HL-60/S4 treated with retinoic acid at 250 ng/mL for 4 days and 3 days (cell line): ENCODE measurements around the gene TSPAN11.

Experiments used
- in situ Hi-C: fragments of 300-500 bp; cut with MboI; formaldehyde crosslinking; loops from 2 replicates; pipeline ENCODE4 v1.7.0; 2022; ENCODE audit warnings: low sequenced_read_pairs

TSPAN11 gene

DNA sequence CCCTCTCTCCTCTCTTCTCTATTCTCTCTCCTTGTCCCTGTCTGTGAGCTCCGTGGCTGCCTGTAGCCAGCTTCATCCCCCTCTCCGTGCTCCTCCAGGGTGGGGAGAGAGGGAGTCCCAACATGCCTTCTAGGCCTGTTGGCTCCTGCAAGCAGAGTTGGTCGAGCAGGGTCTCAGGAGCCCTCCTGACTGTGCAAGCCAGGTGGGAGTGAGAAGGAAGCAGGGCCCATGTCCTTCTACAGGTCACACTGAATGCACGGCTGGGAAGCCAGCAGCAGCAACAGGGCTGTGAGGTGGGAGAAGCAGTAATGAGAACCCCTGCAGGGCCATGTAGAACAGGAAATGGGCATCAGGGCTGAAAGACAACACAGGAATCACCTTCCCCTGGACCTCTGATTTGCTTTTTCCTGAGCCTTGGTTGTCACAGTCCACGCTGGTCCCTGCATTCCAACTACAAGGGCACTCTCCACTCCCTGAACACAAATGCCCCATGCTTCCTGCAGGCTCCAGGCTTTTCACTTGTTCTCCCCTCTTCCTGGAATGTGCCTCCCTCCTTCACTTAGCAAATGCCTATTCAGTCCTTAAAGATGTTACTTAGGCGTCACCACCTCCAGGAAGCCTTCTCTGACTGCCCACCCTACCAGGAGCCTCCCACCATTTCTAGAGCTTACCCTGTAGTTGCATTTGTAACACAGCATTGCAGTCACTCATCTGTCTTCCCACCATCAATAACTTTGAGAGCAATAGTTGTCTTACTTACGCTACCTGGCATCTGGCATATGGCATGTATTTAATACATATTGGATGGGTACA lies 51.2 kb downstream of the TSPAN11 start:
- in situ Hi-C loops: no loop called here

DNA sequence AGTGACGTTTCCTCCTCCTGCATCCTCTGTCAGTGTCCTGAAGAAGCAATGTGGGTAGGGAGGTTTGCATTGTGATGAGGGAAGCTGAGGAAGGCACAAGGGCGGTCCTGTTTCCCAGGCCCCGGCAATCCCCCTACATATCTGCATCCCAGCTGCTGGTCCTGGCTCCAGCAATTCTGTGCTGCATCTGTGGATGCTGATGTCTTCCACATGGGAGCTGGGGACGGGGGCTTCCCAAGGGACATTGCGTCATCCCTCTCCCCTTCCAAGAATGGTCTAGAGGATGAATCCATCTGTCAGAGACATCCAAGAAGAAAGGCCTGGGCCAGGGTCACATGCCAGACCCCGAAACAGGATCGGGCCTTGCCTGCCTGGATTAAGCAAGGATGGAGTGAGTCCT lies 52.1 kb downstream of the TSPAN11 start:
- in situ Hi-C loops: no loop called here

DNA sequence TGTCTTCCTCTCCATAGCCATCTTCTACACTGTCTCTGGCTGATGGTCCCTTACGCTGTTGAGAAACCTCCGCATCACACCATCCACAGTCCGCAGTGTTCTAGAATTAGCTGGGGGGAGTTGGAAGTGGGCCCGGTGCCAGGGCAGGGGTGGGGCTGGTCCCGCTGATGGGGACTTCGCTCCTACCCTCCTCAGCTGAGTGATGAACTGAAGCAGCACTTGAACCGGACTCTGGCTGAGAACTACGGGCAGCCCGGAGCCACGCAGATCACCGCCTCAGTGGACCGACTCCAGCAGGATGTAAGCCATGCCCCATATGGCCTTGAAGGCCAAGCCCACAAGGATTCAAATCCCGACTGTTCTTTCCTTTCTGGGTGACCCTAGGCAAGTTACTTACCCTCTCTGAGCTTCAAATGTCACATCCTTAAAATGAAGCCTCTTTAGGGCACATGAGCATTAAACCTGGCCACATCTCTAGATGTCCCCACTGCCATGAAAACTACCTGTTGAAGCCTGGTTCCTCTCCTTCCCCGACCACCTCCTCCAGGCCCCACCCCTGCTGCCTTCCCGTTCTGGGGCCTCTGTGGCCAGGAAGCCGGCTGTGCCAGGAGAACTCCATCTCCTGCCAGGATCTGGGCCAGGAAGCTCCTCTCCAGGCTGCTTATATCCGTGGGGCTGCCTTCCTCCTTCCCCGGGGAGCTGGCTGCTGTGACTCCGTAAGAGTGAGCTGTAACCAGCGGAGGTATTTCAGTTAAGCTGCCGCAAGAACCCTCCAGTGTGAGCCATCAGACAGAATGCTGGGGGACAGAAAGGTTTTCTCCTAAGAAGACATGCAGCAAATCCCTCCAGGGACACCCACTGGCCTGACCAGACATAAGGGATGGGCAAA lies 53.1 kb downstream of the TSPAN11 start:
- in situ Hi-C loops: no loop called here

DNA sequence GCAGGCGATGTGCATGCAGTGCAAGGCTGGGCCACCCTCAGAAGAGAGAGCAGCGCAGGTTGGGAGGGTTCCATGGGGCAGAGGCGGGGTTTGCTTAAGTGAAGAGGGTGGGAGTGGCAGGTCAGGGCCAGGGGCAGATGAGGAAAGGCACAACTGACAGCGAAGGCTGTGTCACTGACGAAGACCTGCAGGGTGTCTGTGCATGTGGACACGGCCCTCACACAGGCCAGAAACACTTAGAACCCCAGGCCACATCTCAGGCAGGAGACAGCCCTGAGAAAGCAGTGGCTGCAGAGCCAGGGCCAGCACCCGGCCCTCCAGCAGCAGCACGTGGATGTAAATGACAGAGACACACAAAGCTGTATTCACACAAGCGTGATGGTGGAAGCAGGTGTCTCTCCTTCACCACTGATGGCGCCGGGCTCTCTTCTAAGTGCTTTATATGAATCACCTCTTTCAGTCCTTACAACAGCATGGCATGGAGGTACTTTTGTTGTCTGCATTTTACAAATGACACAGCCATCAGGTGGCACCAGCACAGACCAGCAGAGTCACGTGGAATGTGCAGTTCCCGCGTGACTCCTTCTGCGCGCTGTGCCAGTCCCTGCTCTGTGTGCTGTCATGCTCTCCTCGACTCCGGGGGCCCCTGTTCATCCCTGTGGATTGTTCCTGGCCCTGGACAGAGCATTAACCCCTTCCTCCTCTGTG lies 54.6 kb downstream of the TSPAN11 start:
- in situ Hi-C loops: no loop called here

GRCh38 chr12:30982413-30982812 lies 55.9 kb downstream of the TSPAN11 start:
- in situ Hi-C loops: no loop called here

- in situ Hi-C loops: no loop called here
Measured at GRCh38 chr12:30985814-30986452, 59.4 kb downstream of the TSPAN11 start.

- in situ Hi-C loops: no loop called here
Measured at GRCh38 chr12:30988086-30988485, 61.5 kb downstream of the TSPAN11 start.

DNA sequence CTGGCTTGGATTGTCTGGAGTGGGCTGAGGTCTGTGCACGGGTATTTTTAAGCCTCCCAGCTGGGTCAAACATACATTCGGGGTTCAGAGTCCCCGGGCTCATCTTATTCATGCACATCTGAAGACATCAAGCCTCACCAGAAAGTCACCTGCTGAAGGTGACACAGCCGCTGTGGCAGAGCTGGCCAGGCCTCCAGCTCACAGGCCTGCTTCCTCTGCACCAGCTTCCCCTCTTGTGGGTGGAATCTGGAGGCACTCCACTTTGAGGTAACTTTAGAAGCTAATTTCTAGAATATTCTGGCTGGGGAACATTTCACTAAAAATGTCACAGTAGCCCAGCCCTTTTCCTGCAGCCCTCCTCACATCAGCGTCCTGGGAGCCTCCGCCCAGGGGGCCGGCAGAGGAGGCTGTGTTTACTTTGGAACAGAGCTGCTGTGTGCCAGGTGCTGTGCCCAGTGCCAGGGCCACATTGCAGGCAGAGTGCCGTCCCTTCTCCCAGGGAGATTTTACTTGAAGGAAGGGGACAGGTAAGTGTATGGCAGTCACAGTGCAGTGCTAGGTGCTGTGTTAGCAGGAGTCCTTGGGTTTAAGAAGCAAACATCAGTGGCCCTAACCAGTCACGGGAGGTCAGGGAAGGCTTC lies 62.2 kb downstream of the TSPAN11 start:
- in situ Hi-C loops: no loop called here

DNA sequence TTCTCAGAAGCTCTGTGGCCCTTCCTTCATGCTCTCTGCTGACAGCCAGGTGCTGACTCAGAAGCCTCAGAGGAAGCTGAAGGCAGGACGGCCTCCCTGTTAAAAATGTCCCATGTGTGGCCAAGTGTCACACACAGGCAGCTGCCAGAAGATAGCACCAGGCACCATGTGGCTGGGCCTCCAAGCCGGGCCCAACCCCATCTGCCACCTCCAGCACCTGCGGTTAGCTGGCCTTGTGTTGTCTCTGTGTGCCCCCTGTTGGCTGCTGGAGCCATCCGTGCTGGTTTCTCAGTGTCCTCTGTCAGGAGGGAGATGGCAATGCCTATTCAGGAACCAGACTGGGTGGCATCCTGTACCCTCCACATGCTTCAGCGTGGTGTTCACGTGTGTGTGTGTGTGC lies 63.2 kb downstream of the TSPAN11 start:
- in situ Hi-C loops: no loop called here

GRCh38 chr12:30990316-30990715 lies 63.8 kb downstream of the TSPAN11 start:
- in situ Hi-C loops: no loop called here

DNA sequence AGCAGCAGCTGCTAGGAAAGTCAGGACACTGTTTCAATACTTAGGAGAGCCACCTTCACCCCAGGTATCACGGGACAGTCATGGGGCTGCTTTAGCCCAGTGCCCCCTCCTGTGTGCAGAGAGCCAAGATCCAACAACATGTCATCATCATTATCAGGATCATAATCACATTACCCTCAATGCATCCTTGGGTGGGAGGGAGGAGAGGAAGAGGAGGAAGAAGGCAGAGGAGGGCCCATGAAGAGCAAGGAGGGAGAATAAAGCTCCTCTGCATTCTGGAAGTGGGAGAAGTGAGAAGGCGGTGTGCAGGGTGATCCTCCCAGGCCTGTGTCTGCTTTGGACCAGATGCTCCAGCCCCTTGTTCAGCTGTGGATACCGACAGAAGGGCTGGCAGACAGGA lies 64.2 kb downstream of the TSPAN11 start:
- in situ Hi-C loops: no loop called here

GRCh38 chr12:30991466-30991865 lies 64.9 kb downstream of the TSPAN11 start:
- in situ Hi-C loops: no loop called here

DNA sequence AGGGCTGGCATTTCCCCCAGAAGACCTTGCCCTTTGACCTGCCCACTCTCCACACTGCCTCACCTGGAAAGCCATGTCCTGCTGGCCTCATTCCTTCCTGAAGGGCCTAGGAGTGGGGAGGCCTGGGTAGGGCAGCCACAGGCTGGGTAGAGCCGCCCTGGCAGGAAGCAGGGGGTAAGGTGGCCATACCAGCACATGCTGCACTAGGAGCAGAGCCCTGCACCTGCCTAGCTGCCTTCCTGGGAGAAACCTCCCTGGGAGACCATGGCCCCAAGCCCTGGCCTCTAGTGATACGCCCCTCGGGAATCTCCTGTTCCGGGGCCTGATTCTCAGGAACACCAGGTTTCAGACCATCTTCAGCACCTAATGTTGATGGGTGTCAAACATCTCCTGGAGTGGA lies 65.8 kb downstream of the TSPAN11 start:
- in situ Hi-C loops: no loop called here

GRCh38 chr12:30993766-30994165 lies 67.2 kb downstream of the TSPAN11 start:
- in situ Hi-C loops: no loop called here

DNA sequence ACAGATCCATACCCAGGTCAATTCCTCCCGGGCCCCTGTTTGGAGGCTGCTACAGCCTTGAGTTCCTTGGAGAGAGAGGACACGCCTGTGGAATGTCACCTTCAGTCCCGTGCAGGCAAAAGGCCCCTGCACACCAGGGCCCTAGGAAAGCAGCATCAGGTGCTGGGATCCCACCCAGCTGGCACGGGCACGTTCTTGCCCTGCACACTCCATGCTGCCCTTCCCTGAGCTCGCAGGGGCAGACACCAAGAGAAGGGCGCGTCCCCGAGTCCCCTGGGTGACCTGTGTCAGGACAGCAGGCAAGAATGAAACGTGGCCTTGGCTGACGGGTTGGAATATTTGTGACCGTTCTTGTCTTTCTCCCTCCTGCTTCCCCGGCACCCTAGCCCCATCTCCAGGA lies 67.7 kb downstream of the TSPAN11 start:
- in situ Hi-C loops: no loop called here

DNA sequence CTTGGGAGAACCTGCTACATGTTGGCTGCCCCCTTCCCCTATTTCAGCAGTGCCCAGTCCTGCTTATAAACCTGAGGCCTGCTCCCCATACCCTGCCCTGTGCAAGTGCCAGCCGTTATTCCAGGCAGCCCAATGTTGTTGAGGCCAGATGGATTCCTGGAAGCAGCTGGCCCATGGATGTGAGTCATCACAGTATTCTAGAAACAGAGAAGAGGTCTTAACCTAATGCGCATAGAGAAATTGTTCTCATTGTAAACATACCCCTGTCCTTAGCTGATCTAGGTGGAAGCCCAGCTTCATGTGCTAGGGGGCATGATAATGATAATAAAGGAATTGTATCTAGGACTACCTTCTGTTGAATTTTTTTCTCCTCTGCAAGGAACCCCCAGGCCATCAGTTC lies 69.7 kb downstream of the TSPAN11 start:
- in situ Hi-C loops: no loop called here

- in situ Hi-C loops: no loop called here
Measured at GRCh38 chr12:30996752-30997151, 70.2 kb downstream of the TSPAN11 start.

- in situ Hi-C loops: no loop called here
Measured at GRCh38 chr12:30997685-30998440, 71.3 kb downstream of the TSPAN11 start.

- in situ Hi-C loops: no loop called here
Measured at GRCh38 chr12:30999011-30999410, 72.5 kb downstream of the TSPAN11 start.

- in situ Hi-C loops: no loop called here
Measured at GRCh38 chr12:30999723-31000122, 73.2 kb downstream of the TSPAN11 start.
